SK-N-SH (cell line): ENCODE results near the gene ANKRD34B. TPM values are rescaled to one million over a fixed set of nuclear protein-coding genes. Genes with fewer than 3 reads are reported as not detected.

Experiments used
- CTCF ChIA-PET: fragments of 300-600, 350-600 bp; formaldehyde crosslinking; extraction: SDS; loops from one replicate; lab custom pipeline; 2021; lab: Yijun Ruan, JAX
- POLR2A ChIA-PET: fragments of 350-600 bp; sonication (Branson Sonifier 250); formaldehyde crosslinking; extraction: SDS; loops from one replicate; lab custom pipeline; 2020; ENCODE audit warnings: antibody characterized with exemption, inconsistent platforms; lab: Yijun Ruan, JAX
- DNase-seq: peaks from one replicate; pipeline ENCODE4 v3.0.0; 2012
- H2AFZ ChIP-seq: fragments of 200-600 bp; sonication (generic); 2 replicates; pipeline ENCODE4 v1.8.1; 2016; ENCODE audit warnings: antibody characterized with exemption, mild to moderate bottlenecking, low read depth
- H3F3A ChIP-seq: fragments of 200-600 bp; sonication (generic); replicated peaks from 2 replicates; pipeline ENCODE3; 2016; ENCODE audit warnings: antibody characterized with exemption, mild to moderate bottlenecking; ENCODE audit not compliant: insufficient read depth
- H3K27ac ChIP-seq, 2 experiments: fragments of 200-500 bp in 1 of 2; fragments of 200-600 bp in 1 of 2; sonication (Bioruptor generic) in 1 of 2; sonication (generic), shearing (Covaris generic) in 1 of 2; 2 replicates each; pipeline versions ENCODE4 v1.5.1 to v1.6.1; 2014 to 2016; ENCODE audit warnings: low read depth in 2 of 2, inconsistent platforms in 1 of 2, low read length in 1 of 2, mild to moderate bottlenecking in 1 of 2, mixed read lengths in 1 of 2
- H3K27me3 ChIP-seq: fragments of 200-600 bp; sonication (generic), shearing (Covaris generic); 2 replicates; pipeline ENCODE4 v1.6.1; 2016; ENCODE audit warnings: mixed run types; ENCODE audit not compliant: insufficient read depth
- H3K36me3 ChIP-seq, 2 experiments: fragments of 200-500 bp in 1 of 2; fragments of 200-600 bp in 1 of 2; sonication (Bioruptor generic) in 1 of 2; sonication (generic) in 1 of 2; replicated peaks in 1 of 2; 2 replicates each; pipeline versions ENCODE3 to v1.5.1; 2014 to 2016; ENCODE audit warnings: low read length in 1 of 2, mild to moderate bottlenecking in 1 of 2; ENCODE audit not compliant: insufficient read depth in 2 of 2, control insufficient read depth in 1 of 2
- H3K4me1 ChIP-seq, 2 experiments: fragments of 200-500 bp in 1 of 2; fragments of 200-600 bp in 1 of 2; sonication (Bioruptor generic) in 1 of 2; sonication (generic), shearing (Covaris generic) in 1 of 2; 2 replicates each; pipeline versions ENCODE4 v1.5.1 to v1.6.1; 2014 to 2016; ENCODE audit warnings: low read depth in 1 of 2, low read length in 1 of 2, mixed run types in 1 of 2; ENCODE audit not compliant: insufficient read depth in 2 of 2, control insufficient read depth in 1 of 2
- H3K4me2 ChIP-seq: fragments of 200-600 bp; sonication (generic), shearing (Covaris generic); 2 replicates; pipeline ENCODE4 v1.6.1; 2017; ENCODE audit warnings: mixed run types
- H3K4me3 ChIP-seq, 2 experiments: fragments of 200-500 bp in 1 of 2; fragments of 200-600 bp in 1 of 2; sonication (Bioruptor generic) in 1 of 2; sonication (generic), shearing (Covaris generic) in 1 of 2; 2 replicates each; pipeline versions ENCODE4 v1.5.1 to v1.8.1; 2014 to 2016; ENCODE audit warnings: low read depth in 2 of 2, inconsistent platforms in 1 of 2, low read length in 1 of 2, mild to moderate bottlenecking in 1 of 2, mixed read lengths in 1 of 2, moderate library complexity in 1 of 2
- H3K79me2 ChIP-seq: fragments of 200-600 bp; sonication (generic); 2 replicates; pipeline ENCODE4 v1.8.1; 2017; ENCODE audit warnings: mild to moderate bottlenecking; ENCODE audit not compliant: insufficient read depth
- H3K9ac ChIP-seq: fragments of 200-600 bp; sonication (generic); 2 replicates; pipeline ENCODE4 v1.6.1; 2017; ENCODE audit warnings: mixed run types
- H3K9me2 ChIP-seq: fragments of 200-600 bp; sonication (generic); 2 replicates; pipeline ENCODE4 v1.6.1; 2017; ENCODE audit warnings: mixed run types
- H3K9me3 ChIP-seq: fragments of 200-600 bp; sonication (generic); 2 replicates; pipeline ENCODE4 v1.6.1; 2017; ENCODE audit warnings: mixed run types, mild to moderate bottlenecking, moderate library complexity
- H4K20me1 ChIP-seq: fragments of 200-600 bp; sonication (generic); 2 replicates; pipeline ENCODE4 v1.6.1; 2017; ENCODE audit warnings: mild to moderate bottlenecking, mixed run types; ENCODE audit not compliant: insufficient read depth
- CHD2 ChIP-seq: fragments of 150-350 bp; IDR thresholded peaks from 2 replicates; pipeline ENCODE4 v1.6.1; 2018; ENCODE audit warnings: low read length; ENCODE audit not compliant: partially characterized antibody
- CTCF ChIP-seq: fragments of 200-600 bp; sonication (generic); IDR thresholded peaks from 2 replicates; pipeline ENCODE4 v1.6.1; 2017; ENCODE audit warnings: antibody characterized with exemption, mild to moderate bottlenecking, moderate library complexity
- EP300 ChIP-seq, 2 experiments: IDR thresholded peaks; 2 replicates each; pipeline versions ENCODE4 v1.4.0 to v1.6.1; 2012; ENCODE audit warnings: borderline replicate concordance in 1 of 2, low read depth in 1 of 2, low read length in 1 of 2
- FOXJ3 ChIP-seq: sonication (generic); formaldehyde crosslinking; IDR thresholded peaks from 2 replicates; pipeline ENCODE4 v1.5.1; 2020; ENCODE audit warnings: mild to moderate bottlenecking, missing genetic modification reagents
- FOXM1 ChIP-seq: IDR thresholded peaks from 2 replicates; pipeline ENCODE4 v1.4.0; 2012; ENCODE audit warnings: low read depth, mild to moderate bottlenecking
- GABPA ChIP-seq: IDR thresholded peaks from 2 replicates; pipeline ENCODE4 v1.4.0; 2012; ENCODE audit warnings: low read depth, mild to moderate bottlenecking
- GATA2 ChIP-seq: sonication (generic); formaldehyde crosslinking; IDR thresholded peaks from 2 replicates; pipeline ENCODE4 v1.5.0; 2020; ENCODE audit warnings: mild to moderate bottlenecking, missing genetic modification reagents
- JUND ChIP-seq: IDR thresholded peaks from 2 replicates; pipeline ENCODE4 v1.4.0; 2012
- MAX ChIP-seq: IDR thresholded peaks from 2 replicates; pipeline ENCODE4 v1.4.0; 2012; ENCODE audit warnings: low read depth
- MEF2A ChIP-seq: IDR thresholded peaks from 2 replicates; pipeline ENCODE4 v1.4.0; 2012; ENCODE audit warnings: low read depth, borderline replicate concordance
- MXI1 ChIP-seq: IDR thresholded peaks from 2 replicates; pipeline ENCODE4 v1.6.1; 2012; ENCODE audit warnings: mild to moderate bottlenecking, low read depth, low read length, improper control_type of control experiment
- NFIC ChIP-seq: IDR thresholded peaks from 2 replicates; pipeline ENCODE4 v1.4.0; 2012; ENCODE audit warnings: borderline replicate concordance
- PBX3 ChIP-seq: IDR thresholded peaks from 2 replicates; pipeline ENCODE4; 2012
- RAD21 ChIP-seq: IDR thresholded peaks from 2 replicates; pipeline ENCODE4 v1.6.1; 2012; ENCODE audit warnings: mild to moderate bottlenecking, low read length
- RFX5 ChIP-seq: IDR thresholded peaks from 2 replicates; pipeline ENCODE4 v1.6.1; 2012; ENCODE audit warnings: mild to moderate bottlenecking, improper control_type of control experiment, low read length
- SIN3A ChIP-seq: IDR thresholded peaks from 2 replicates; pipeline ENCODE4 v1.6.1; 2012; ENCODE audit warnings: low read depth, mild to moderate bottlenecking, low read length, moderate library complexity, borderline replicate concordance
- TCF12 ChIP-seq: IDR thresholded peaks from 2 replicates; pipeline ENCODE4 v1.4.0; 2012
- USF2 ChIP-seq: fragments of 150-350 bp; IDR thresholded peaks from 2 replicates; pipeline ENCODE4 v1.6.1; 2017; ENCODE audit warnings: antibody characterized with exemption, low read length, low read depth, borderline replicate concordance
- YY1 ChIP-seq: IDR thresholded peaks from 2 replicates; pipeline ENCODE4 v1.4.0; 2012; ENCODE audit warnings: low read depth, mild to moderate bottlenecking
- ZBTB33 ChIP-seq: IDR thresholded peaks from 2 replicates; pipeline ENCODE4 v1.4.0; 2012; ENCODE audit warnings: low read depth, borderline replicate concordance
- WGBS: methylation state at CpG from one replicate; pipeline ENCODE4 v1.1.6; 2017; ENCODE audit warnings: low lambda C conversion rate; 5-methylcytosine and 5-hydroxymethylcytosine counted together
- polyA plus RNA-seq, 3 experiments: library from polyadenylated mRNA; depleted of rRNA; stranded (reverse); fragments of >200 nt; gene quantifications; 2 replicates each; pipeline ENCODE4 v1.2.3, GENCODE V29; 2012

ANKRD34B gene
- polyA plus RNA-seq, 1 of the 3 experiments (the other 2 are of a cell fraction) = not detected

- TF ChIP-seq EP300 (IDR thresholded peaks at IDR 0.05; ENCODE audit: borderline replicate concordance in 1 of 2, low read depth in 1 of 2, low read length in 1 of 2) (no peak), RAD21 (no peak)
- TF ChIP-seq, all 33 proteins: peak for 0
Observed at GRCh38 chr5:80609692-80610091, 39.6 kb upstream of the ANKRD34B start (continued).

GRCh38 chr5:80608731-80609130 is 38.7 kb upstream of the ANKRD34B start:
- no peak for TF ChIP-seq GATA2
- no peak for TF ChIP-seq GABPA
- TF ChIP-seq PBX3 = no peak
- TF ChIP-seq ZBTB33 = no peak
- TF ChIP-seq YY1 = no peak
- TF ChIP-seq MAX = no peak
- TF ChIP-seq RFX5 = no peak
- no peak for TF ChIP-seq SIN3A
- TF ChIP-seq TCF12 = no peak
- no peak for TF ChIP-seq CHD2
- TF ChIP-seq USF2 = no peak
- TF ChIP-seq NFIC = no peak
- TF ChIP-seq JUND = no peak
- no peak for TF ChIP-seq FOXM1
- no peak for TF ChIP-seq CTCF
- no peak for TF ChIP-seq MXI1
- no peak for TF ChIP-seq MEF2A
- TF ChIP-seq FOXJ3 (CRISPR knock-in tag) = no peak
- no peaks in the 10 kb centered on the region for H3K9me3 ChIP-seq
- DNase-seq = no peak
- no peaks in the 10 kb centered on the region for H3F3A ChIP-seq
- ChIA-PET CTCF (no interaction called here), POLR2A (no interaction called here)
- no peaks in the 10 kb centered on the region for H4K20me1 ChIP-seq
- no peaks in the 10 kb centered on the region for H3K27me3 ChIP-seq
- H2AFZ ChIP-seq = no peak overlapping the region
- H3K9ac ChIP-seq = no peak overlapping the region
- no peak overlapping the region for H3K27ac ChIP-seq
- H3K4me2 ChIP-seq = no peak overlapping the region
- no peaks in the 10 kb centered on the region for H3K79me2 ChIP-seq
- H3K36me3 ChIP-seq = no peaks in the 10 kb centered on the region
- H3K4me3 ChIP-seq = no peak overlapping the region
- WGBS = 75% methylated on average over 1 of the region's 1 CpG
- no peaks in the 10 kb centered on the region for H3K4me1 ChIP-seq
- H3K9me2 ChIP-seq = no peaks in the 10 kb centered on the region
